K562 (cell line): ENCODE results near the gene B3GAT1. TPM values are rescaled to one million over a fixed set of nuclear protein-coding genes. Genes with fewer than 3 reads are reported as not detected.

Source experiments
- ARHGAP35 ChIP-seq: fragments of 450-650 bp; IDR thresholded peaks from 2 replicates; pipeline ENCODE4 v1.6.1; 2018; ENCODE audit not compliant: partially characterized antibody
- FOXJ2 ChIP-seq: fragments of 200-800 bp; sonication (Bioruptor generic); IDR thresholded peaks from 2 replicates; pipeline ENCODE4 v1.6.1; 2016; ENCODE audit warnings: missing genetic modification characterization, missing compliant biosample characterization
- GABPB1 ChIP-seq: sonication (generic); formaldehyde crosslinking; IDR thresholded peaks from 2 replicates; pipeline ENCODE4 v1.8.0; 2022; ENCODE audit warnings: mild to moderate bottlenecking, missing genetic modification reagents
- HCFC1 ChIP-seq: IDR thresholded peaks from 2 replicates; pipeline ENCODE4 v1.6.1; 2012; ENCODE audit warnings: low read depth, low read length, improper control_type of control experiment
- HDAC2 ChIP-seq: fragments of 450-650 bp; IDR thresholded peaks from 2 replicates; pipeline ENCODE4 v1.6.1; 2016; ENCODE audit warnings: mild to moderate bottlenecking
- NFYB ChIP-seq: IDR thresholded peaks from 2 replicates; pipeline ENCODE4 v1.6.1; 2011; ENCODE audit warnings: mild to moderate bottlenecking, moderate library complexity; ENCODE audit not compliant: insufficient read length; ENCODE audit errors: extremely low read depth
- PPARD ChIP-seq: fragments of 250-450 bp; sonication (Bioruptor Pico); IDR thresholded peaks from 2 replicates; pipeline ENCODE4 v1.8.0; 2022; ENCODE audit warnings: inconsistent platforms, mild to moderate bottlenecking, moderate library complexity
- SLC30A9 ChIP-seq: fragments of 250-450 bp; sonication (Bioruptor Pico); IDR thresholded peaks from 2 replicates; pipeline ENCODE4 v1.8.0; 2022; ENCODE audit warnings: mild to moderate bottlenecking, moderate library complexity
- TEAD4 ChIP-seq, 2 experiments: sonication (generic) in 1 of 2; formaldehyde crosslinking in 1 of 2; IDR thresholded peaks; 2 replicates each; pipeline versions ENCODE4 v1.6.1 to v1.8.0; 2012 to 2022; ENCODE audit warnings: borderline replicate concordance in 1 of 2, inconsistent platforms in 1 of 2, low read length in 1 of 2, mild to moderate bottlenecking in 1 of 2, missing genetic modification reagents in 1 of 2
- TFAM ChIP-seq: fragments of 250-450 bp; sonication (Bioruptor Pico); conservative IDR thresholded peaks from 2 replicates; pipeline ENCODE4 v1.5.0; 2021; ENCODE audit warnings: mild to moderate bottlenecking, moderate library complexity
- TSHZ1 ChIP-seq: fragments of 250-450 bp; sonication (Bioruptor Pico); IDR thresholded peaks from 2 replicates; pipeline ENCODE4 v1.4.0; 2020; ENCODE audit warnings: mild to moderate bottlenecking, moderate library complexity
- ZBTB2 ChIP-seq: fragments of 450-650 bp; IDR thresholded peaks from 2 replicates; pipeline ENCODE4 v1.6.1; 2016; ENCODE audit warnings: antibody characterized with exemption
- ZBTB8A ChIP-seq: fragments of 450-650 bp; IDR thresholded peaks from 2 replicates; pipeline ENCODE4 v1.6.1; 2018; ENCODE audit warnings: mild to moderate bottlenecking, moderate library complexity; ENCODE audit not compliant: partially characterized antibody
- ZFX ChIP-seq: sonication (generic); formaldehyde crosslinking; IDR thresholded peaks from 2 replicates; pipeline ENCODE4 v1.8.0; 2022; ENCODE audit warnings: mild to moderate bottlenecking, missing genetic modification reagents, moderate library complexity
- ZNF354B ChIP-seq: fragments of 250-450 bp; sonication (Bioruptor Pico); IDR thresholded peaks from 2 replicates; pipeline ENCODE4 v1.4.0; 2020
- polyA plus RNA-seq, 8 experiments: library from polyadenylated mRNA; depleted of rRNA in 4 of 8; stranded (reverse) in 5 of 8; unstranded in 3 of 8; fragments of >200 nt; fragmentation: Nextera tagmentation in 2 of 8; fragmentation: Illumina TruSeq in 1 of 8; extraction: Ambion mirVana in 2 of 8; extraction: Trizol in 1 of 8; gene quantifications; 2 replicates each; pipeline versions ENCODE4 v1.2.1 to v1.2.3, GENCODE V29; 2011 to 2014; ENCODE audit warnings: inconsistent platforms in 1 of 8, missing spikeins in 1 of 8
- total RNA-seq, 7 experiments: library from RNA; depleted of rRNA in 6 of 7; stranded (reverse); fragments of >200 nt in 6 of 7; fragmentation: Illumina TruSeq in 2 of 7; extraction: Trizol in 2 of 7; gene quantifications; 2 replicates each; pipeline versions ENCODE4 v1.2.1 to v1.2.3, GENCODE V29; 2011 to 2021; ENCODE audit warnings: low replicate concordance in 1 of 7

Gene B3GAT1
- total and polyA plus RNA-seq, 9 of the 15 experiments (the other 6 are each of a cell fraction or from before 2014, with no cell fraction given): 0.01 to 0.53 (median 0.14) TPM; not detected in 1

GRCh38 chr11:134397304-134398078, 14.6 kb downstream of the B3GAT1 start (continued):
- TF ChIP-seq TEAD4 (IDR thresholded peaks at IDR 0.05; ENCODE audit: low read length) (no peak), TEAD4 (CRISPR knock-in tag; IDR thresholded peaks at IDR 0.05; ENCODE audit: borderline replicate concordance) (no peak), HDAC2 (no peak), ZFX (CRISPR knock-in tag) (no peak), ARHGAP35 (no peak), NFYB (no peak), ZBTB2 (no peak), TSHZ1 (no peak), HCFC1 (no peak), PPARD (no peak), SLC30A9 (no peak), TFAM (CRISPR knock-in tag) (no peak), GABPB1 (CRISPR knock-in tag) (no peak), ZBTB8A (no peak), FOXJ2 (tag) (no peak), ZNF354B (CRISPR knock-in tag) (no peak)
- TF ChIP-seq, all 486 proteins: peak for 0
